GM21619 (cell line): Measurements from ENCODE around the gene PCGF2.

ENCODE experiments used
- ATAC-seq: cut with Tn5 transposase; IDR thresholded peaks from one replicate; pipeline ENCODE4 v1.9.1; 2021; ENCODE audit not compliant: unreplicated experiment

PCGF2 gene

DNA sequence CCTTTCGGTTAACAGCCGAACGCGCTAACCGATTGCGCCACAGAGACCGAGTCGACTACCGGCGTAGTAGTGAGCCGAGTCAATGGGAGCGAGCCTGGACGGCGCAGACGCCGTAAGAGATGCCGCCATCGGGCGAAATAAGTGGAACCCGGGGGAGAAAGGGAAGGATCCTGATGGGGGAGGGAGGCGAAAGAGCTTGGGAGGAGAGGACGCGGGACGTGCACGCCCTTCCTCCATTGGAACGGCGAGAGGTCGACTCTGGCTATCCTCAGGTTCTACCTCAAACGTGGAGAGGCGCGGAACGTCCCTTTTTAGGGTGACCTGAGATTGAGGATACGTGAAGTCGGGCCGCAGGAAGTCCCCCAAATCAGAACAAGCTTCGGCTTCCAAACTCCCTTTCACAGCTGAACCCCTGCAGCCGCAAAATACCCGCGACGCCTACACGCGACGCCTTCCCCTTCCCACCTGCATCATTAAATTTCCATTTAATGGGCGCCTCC, 3.7 kb upstream of the PCGF2 start:
- ATAC-seq = peak; percentile 10

GRCh38 chr17:38751144-38751807, 3.1 kb upstream of the PCGF2 start:
- no peak for ATAC-seq

DNA sequence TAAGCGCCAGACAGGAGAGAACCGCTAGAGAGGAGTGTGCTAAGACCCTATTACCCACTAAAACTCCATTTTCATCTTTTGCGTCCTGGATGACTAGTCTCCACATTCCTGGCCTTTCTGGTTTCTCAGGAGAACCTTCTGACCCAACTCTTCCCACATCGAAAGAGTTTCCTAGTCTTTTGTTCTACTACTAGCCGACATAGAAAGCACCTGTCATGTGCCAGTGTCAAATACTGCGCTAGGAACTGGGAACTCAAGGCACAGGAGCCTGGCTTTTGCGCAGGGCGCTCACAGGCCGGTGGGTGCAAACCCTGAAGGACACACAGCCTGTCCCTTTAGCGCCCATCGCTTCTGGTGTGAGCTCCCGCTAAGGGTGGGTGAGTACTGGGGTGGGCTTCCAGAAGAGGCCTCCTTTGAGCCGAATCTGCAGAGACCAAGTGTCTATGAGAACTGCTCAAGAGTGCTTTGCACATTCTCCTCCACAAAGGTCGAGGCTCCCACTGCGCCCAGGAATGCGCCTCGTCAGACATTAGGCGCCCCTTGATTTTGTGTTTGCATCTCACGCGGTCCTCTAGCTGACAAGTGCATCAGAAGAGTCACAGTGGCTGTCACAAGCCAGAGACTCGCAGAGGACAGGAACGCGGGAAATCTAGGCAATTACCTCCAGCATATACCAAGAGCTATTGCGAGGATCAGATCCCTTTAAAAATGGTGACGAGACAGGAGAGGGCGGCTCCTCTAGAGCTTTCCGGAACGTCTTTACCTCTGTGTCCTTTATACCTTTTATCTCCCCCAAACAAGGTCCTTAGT, 2.4 kb upstream of the PCGF2 start:
- ATAC-seq = no peak

DNA sequence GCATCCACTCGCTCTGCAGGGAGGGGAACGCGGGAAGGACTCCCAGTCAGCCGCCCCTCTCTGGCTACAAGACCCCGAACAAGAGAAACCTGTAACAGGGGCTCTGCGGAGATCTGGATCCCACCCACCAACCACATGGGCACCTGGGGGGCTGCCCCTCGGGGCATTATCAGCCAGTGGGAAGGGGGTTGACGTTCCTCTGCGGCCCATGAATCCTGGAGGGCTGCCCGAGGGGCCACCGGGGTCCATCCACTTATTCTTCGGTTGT, 1.8 kb upstream of the PCGF2 start:
- ATAC-seq = no peak

GRCh38 chr17:38749223-38750043, 1.3 kb upstream of the PCGF2 start:
- ATAC-seq = no peak

GRCh38 chr17:38748892-38749222, 721 bp upstream of the PCGF2 start:
- ATAC-seq = no peak

- no peak for ATAC-seq
Measured at GRCh38 chr17:38747463-38748148, 530 bp downstream of the PCGF2 start.

- ATAC-seq = no peak
Measured at GRCh38 chr17:38746849-38747462, 1.2 kb downstream of the PCGF2 start.

- no peak for ATAC-seq
Measured at GRCh38 chr17:38746004-38746848, 1.9 kb downstream of the PCGF2 start.

DNA sequence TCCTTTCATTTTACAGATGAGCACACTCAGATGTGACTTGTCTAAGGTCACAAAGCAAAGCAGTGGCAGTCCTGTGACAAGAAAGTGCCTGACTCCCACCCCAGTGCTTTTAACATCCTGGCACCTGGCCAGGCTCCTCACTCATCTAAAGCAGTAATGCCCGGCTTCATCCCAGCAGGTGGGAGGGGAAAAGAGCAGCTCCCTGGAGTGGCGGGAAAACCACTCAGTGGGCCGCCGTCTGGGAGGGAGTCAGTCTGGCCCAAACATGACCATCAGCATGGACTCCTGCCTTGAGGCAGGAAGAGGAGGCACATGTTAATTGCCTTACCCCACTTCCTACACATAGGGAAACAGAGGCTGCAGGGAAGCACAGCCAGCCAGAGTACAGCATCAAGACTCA, 2.6 kb downstream of the PCGF2 start:
- no peak for ATAC-seq

DNA sequence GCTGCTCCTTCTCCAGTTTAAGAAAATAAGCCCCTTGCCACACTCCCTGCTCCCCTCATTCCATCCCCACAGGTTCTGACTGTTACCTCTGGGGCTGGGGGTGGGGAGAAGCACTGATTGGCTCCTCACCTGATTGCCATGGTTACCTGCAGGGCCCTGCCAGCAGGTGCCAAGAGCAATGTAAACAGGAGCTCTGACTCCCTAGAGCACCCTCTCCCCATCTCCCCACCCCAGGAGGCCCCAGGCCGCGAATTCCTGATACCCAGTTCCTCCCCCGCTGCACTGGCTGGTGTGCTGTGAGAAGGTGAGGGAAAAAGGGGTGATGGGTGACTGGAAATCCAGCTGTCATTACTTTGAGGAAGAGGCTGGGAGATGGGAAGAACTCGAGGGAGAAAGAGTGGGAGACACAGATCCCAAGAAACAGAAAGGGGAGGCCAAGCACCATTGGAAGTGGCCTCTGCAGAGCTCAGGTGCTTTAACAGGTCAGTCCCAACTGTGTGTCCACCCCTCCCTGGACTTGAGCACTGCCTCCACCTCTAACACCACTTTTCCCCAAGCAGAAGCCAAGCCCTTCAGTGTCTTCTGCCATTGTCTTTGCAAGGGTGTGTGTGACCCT, 4.5 kb downstream of the PCGF2 start:
- ATAC-seq = no peak

GRCh38 chr17:38742411-38743308, 5.5 kb downstream of the PCGF2 start:
- no peak for ATAC-seq

DNA sequence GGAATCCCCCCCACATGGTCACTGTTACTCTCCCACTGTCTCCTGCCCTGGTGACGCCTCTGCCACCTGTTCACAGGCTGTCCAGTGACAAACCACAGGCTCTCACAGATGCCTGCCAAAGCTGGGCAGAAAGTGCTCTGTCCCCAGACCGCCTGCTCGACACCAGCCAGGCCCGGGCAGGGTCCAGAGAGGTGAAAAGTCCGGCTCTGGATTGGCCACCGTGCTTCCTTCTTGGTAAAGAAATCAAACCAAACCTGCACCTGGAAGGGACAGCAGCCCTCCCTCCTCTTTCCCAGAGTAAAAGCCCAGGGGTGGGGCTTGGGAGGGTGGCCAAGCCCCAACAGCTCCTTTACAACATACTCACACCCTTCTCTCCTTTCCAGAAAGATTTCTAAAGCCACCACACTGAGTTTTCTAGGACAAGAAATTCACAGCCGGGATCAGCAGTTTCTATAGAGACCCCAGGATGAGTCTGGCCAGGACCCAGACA, 6.2 kb downstream of the PCGF2 start:
- ATAC-seq = no peak

GRCh38 chr17:38741461-38741860, 6.7 kb downstream of the PCGF2 start:
- ATAC-seq = no peak

GRCh38 chr17:38740806-38741205, 7.3 kb downstream of the PCGF2 start:
- no peak for ATAC-seq

- no peak for ATAC-seq
Measured at GRCh38 chr17:38740044-38740443, 8.1 kb downstream of the PCGF2 start.

- ATAC-seq = no peak
Measured at GRCh38 chr17:38739305-38739704, 8.8 kb downstream of the PCGF2 start.

DNA sequence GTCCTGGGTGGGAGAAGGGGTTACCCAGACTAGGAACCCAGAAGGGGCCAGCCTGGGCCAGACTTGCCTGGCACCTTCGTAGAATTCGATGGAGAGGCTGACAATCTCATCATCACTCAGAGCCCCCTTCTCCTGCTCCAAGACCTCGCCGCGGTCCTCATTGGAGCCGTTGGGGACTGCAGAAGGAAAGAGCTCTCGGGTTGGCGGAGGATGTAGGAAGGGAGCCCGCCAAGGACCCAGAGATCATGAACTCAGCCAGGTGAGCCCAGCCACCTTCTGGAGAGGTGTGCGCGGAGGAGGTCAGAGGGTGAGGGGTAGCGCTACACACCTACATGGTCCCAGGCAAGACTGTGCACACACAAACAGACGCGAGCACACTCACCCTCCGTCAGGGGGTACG, 9.4 kb downstream of the PCGF2 start:
- no peak for ATAC-seq
